ENCODE results near the gene LRRC55.
"Not testable (repeated sequence)": the region's sequence is repeated elsewhere in the genome, so short reads cannot be mapped to it uniquely, and the experiment has no call there.

Gene LRRC55

DNA sequence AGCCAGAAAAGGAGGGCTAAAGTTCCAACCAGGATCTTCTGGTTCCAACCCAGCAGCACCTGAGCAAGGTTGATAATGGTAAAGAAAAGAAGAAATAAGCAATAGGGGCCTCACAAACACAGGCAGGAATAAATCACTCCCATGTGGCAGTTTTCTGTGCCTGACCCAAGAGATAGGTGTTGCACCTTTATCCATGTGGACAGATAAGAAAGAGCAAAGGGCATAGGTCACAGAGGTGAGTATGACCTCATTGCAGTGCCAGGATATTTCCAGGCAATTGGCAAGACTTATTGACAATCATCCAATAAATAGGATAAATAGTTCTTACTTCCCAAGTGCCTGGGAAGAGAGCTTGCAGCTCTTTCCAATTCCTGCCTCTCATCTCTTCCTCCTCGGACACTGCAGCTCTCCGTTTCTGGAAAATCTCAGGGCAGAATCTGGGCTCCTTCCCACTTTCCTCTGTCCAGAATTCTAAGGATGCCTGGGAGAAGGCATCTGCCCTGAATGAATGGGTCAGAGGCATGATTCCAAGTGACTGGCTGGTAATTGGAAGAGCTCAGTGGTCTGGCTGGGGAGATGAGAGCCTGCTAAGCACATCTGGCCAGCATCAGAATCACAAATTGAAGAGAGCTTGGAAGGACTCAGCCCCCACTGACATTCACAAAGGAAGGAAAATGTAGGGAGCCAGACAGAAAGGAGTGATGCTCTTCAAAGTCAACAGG is 14.5 kb upstream of the LRRC55 start:
- DNase-seq (ENCODE audit: low read depth in 1 of 2, low spot score in 1 of 2) = no peak
- TF ChIP-seq JUND (IDR thresholded peaks at IDR 0.05; ENCODE audit: low read depth) = no peak
- in situ Hi-C loops (cut with HindIII; ENCODE audit: low pct_unique_long_range_greater_than_20kb, low sequenced_read_pairs) = no loop called here

DNA sequence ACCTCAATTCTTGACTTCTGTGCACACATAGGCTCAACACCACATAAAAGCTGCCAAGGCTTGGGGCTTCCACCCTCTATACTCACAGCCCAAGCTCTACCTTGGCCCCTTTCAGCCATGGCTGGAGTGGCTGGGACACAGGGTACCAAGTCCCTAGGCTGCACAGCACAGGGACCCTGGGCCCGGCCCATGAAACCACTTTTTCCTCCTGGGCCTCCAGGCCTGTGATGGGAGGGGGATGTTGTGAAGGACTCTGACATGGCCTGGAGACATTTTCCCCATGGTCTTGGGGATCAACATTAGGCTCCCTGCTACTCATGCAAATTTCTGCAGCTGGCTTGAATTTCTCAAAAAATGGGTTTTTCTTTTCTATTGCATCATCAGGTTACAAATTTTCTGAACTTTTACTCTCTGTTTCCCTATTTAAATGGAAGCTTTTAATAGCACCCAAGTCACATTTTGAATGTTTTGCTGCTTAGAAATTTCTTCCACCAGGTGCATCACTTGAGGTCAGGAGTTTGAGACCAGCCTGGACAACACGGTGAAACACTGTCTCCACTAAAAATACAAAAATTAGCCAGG is 11.9 kb upstream of the LRRC55 start:
- DNase-seq (ENCODE audit: low read depth in 1 of 2, low spot score in 1 of 2); in situ Hi-C loops (cut with HindIII; ENCODE audit: low pct_unique_long_range_greater_than_20kb, low sequenced_read_pairs): not testable (repeated sequence)

DNA sequence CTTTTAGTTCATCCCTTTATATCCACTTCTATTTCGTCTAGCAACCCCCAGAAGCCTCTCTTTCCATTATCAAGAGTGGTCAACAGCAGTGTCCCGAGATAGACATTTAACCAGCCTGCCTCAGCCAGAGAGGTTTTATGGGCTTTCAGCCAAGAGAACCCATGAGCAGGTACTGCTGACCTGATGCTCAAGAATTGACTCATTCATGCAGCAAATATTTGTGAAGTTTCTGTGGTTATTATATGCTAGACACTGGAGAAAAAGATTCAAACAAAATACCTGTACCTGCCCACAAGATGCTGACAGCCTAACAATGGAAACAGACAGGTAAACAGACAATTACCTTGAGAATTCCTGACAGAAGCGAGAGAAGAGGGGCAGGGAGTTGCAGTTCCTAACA is 9.7 kb upstream of the LRRC55 start:
- TF ChIP-seq JUND (IDR thresholded peaks at IDR 0.05; ENCODE audit: low read depth) = no peak
- in situ Hi-C loops (cut with HindIII; ENCODE audit: low pct_unique_long_range_greater_than_20kb, low sequenced_read_pairs) = no loop called here
- DNase-seq (ENCODE audit: low read depth in 1 of 2, low spot score in 1 of 2) = no peak

DNA sequence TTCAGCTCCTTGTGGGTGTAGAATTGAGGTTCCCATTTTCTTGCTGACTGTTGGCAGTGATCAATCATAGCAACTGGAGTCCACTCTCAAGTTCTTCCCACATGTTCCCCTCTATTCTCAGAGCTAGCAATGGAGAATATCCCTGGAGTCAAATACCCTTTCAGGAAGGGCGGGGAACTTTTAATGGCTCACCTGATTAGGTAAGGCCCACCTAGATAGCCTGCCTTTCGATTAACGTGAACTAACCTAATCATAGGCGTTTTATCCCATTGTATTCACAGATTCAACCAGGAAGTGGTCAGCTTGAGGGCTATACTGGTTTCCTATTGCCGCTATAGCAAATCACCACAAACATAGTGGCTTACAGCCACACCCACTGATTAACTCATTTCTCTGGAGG is 7.1 kb upstream of the LRRC55 start:
- no peak for DNase-seq (ENCODE audit: low read depth in 1 of 2, low spot score in 1 of 2)
- in situ Hi-C loops (cut with HindIII; ENCODE audit: low pct_unique_long_range_greater_than_20kb, low sequenced_read_pairs) = no loop called here
- TF ChIP-seq JUND (IDR thresholded peaks at IDR 0.05; ENCODE audit: low read depth) = no peak

DNA sequence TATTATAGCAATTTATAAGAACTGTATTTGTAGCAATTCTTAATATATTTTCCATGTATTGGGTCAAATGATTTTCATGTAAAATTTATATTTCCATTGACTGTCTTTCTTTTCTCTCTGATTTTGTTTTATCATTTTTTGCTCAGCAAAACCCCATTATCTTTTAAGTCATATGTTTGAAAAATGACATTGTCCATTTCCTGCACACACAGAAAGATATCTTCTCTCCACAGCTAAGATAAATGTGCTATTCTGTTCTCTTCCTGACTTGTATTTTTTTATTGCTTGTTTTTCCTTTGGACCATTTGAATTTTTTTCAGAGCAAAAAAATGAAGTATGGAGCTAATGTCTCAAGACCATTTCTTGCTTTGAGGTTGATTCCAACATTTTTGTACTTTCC is 6.3 kb upstream of the LRRC55 start:
- in situ Hi-C loops (cut with HindIII; ENCODE audit: low pct_unique_long_range_greater_than_20kb, low sequenced_read_pairs) = no loop called here
- DNase-seq (ENCODE audit: low read depth in 1 of 2, low spot score in 1 of 2) = no peak
- no peak for TF ChIP-seq JUND (IDR thresholded peaks at IDR 0.05; ENCODE audit: low read depth)

DNA sequence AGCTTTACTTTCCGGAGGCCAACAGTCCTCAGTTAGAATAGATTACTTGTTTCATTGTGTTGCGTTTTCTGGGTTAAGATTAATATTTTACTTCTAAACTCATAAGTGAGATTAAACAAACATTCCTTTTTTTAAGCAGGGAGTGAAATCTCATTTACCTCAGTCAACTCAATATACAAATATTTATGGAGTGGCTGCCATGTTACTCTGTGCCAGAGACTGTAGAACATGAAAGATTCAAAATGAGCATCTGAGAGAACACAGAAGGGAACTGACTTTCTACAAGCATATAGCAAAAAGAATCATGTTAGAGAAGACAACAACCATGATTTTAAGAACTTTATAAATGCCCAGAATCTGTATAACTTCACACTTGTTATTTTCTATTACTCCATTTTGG is 3.4 kb upstream of the LRRC55 start:
- TF ChIP-seq JUND (IDR thresholded peaks at IDR 0.05; ENCODE audit: low read depth) = no peak
- DNase-seq (ENCODE audit: low read depth in 1 of 2, low spot score in 1 of 2) = no peak
- in situ Hi-C loops (cut with HindIII; ENCODE audit: low pct_unique_long_range_greater_than_20kb, low sequenced_read_pairs) = no loop called here

DNA sequence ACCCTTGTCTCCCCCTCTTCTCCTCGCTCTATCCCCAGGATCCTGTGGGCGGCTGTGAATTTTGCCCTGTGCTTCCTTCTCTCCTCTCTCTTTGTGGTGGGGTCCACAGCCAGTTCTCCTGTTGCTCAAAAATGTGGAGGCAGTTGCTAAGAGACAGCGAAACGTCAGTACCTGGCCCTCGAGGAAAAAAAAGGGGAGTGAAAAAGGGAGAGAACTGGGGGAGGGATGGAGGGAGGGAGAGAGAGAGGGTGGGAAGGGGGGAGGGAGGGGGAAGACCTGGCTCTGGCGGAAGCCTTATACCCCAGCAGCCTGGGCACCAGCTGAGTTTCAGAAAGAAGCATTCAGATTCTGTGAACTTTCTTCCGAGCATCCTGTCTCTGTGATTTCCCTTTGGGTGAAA is 2.1 kb upstream of the LRRC55 start:
- in situ Hi-C loops (cut with HindIII; ENCODE audit: low pct_unique_long_range_greater_than_20kb, low sequenced_read_pairs) = no loop called here
- no peak for DNase-seq (ENCODE audit: low read depth in 1 of 2, low spot score in 1 of 2)
- TF ChIP-seq JUND (IDR thresholded peaks at IDR 0.05; ENCODE audit: low read depth) = no peak

DNA sequence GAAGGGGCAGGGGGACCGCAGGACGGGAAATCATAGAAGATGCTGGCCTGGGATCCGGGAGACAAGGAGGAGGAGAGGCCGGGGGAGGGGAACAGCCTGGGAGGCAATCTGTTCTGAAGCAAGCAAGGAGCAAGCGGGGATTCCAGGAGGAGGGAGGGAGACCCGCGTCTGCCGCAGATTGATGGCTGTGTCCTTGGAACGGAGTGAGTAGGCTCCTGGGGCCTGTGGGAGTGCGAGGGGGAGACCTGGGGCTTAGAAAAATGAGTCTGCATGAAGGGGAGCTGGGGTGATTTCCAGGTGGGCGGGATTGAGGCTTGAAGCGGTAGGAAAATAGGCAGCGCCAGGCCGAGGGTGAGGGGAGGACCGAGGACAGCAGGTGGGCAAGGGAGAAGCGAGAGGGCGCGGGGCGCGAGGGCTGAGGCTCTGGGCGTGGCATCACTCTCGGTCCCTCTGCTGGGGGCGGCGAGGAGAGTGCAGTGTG is 1.6 kb upstream of the LRRC55 start:
- in situ Hi-C loops (cut with HindIII; ENCODE audit: low pct_unique_long_range_greater_than_20kb, low sequenced_read_pairs) = no loop called here
- no peak for TF ChIP-seq JUND (IDR thresholded peaks at IDR 0.05; ENCODE audit: low read depth)
- no peak for DNase-seq (ENCODE audit: low read depth in 1 of 2, low spot score in 1 of 2)

DNA sequence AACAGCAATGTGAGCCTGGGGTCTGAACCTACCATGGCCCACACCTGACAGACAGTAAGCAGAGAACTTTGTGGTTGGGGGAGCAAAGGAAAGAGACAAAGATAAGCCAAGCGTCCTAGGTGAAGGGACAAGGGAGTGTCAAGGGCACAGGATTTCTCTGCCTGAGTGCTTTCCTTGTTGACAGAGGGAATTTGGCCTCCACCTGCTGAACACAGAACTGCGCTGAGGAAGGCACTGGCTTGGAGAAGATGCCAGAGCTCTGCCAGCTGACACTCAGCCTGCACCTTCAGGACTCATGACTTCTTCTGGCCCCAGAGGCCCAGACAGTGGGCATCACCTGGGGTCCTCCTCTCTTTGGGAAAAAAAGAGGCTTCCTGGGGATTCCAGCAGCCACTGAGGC is 789 bp upstream of the LRRC55 start:
- TF ChIP-seq JUND (IDR thresholded peaks at IDR 0.05; ENCODE audit: low read depth) = no peak
- in situ Hi-C loops (cut with HindIII; ENCODE audit: low pct_unique_long_range_greater_than_20kb, low sequenced_read_pairs) = no loop called here
- DNase-seq (ENCODE audit: low read depth in 1 of 2, low spot score in 1 of 2) = no peak

DNA sequence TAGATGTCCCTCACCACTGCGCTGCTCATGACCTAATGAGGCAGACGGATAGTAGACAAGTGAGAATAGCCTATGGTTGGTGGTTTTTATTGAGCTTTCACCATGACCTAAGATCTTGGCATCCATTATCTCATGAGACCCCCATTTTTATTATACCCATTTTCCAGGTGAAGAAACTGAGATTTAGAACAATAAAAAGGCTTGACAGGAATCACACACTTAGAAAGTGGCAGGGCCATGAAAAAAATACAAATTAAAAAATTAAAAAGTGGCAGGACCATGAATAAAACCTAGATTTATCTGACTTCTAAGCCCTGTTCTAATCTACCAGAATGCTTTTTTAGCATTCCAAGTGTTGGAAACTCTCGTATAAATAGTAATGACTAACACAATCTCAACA is 1.1 kb downstream of the LRRC55 start:
- in situ Hi-C loops (cut with HindIII; ENCODE audit: low pct_unique_long_range_greater_than_20kb, low sequenced_read_pairs) = no loop called here
- DNase-seq (ENCODE audit: low read depth in 1 of 2, low spot score in 1 of 2) = no peak
- TF ChIP-seq JUND (IDR thresholded peaks at IDR 0.05; ENCODE audit: low read depth) = no peak

DNA sequence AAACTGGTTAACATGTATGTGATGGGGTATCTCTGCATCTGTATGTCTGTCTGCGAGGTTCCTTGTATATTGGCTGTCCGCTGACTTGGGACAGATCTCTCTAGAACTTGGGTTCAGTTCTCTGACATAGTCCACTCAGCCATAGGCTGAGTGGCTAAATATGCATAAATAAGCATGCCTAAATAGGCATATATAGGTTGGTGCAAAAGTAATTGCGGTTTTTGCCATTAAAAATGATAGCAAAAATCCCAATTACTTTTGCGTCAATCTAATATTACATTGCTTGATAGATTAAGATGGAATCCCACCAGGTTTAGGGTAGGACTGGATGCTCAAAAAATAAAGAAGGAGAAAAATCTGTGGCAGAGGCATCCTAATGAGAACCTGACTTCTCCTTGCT is 8.8 kb downstream of the LRRC55 start:
- TF ChIP-seq JUND (IDR thresholded peaks at IDR 0.05; ENCODE audit: low read depth) = no peak

DNA sequence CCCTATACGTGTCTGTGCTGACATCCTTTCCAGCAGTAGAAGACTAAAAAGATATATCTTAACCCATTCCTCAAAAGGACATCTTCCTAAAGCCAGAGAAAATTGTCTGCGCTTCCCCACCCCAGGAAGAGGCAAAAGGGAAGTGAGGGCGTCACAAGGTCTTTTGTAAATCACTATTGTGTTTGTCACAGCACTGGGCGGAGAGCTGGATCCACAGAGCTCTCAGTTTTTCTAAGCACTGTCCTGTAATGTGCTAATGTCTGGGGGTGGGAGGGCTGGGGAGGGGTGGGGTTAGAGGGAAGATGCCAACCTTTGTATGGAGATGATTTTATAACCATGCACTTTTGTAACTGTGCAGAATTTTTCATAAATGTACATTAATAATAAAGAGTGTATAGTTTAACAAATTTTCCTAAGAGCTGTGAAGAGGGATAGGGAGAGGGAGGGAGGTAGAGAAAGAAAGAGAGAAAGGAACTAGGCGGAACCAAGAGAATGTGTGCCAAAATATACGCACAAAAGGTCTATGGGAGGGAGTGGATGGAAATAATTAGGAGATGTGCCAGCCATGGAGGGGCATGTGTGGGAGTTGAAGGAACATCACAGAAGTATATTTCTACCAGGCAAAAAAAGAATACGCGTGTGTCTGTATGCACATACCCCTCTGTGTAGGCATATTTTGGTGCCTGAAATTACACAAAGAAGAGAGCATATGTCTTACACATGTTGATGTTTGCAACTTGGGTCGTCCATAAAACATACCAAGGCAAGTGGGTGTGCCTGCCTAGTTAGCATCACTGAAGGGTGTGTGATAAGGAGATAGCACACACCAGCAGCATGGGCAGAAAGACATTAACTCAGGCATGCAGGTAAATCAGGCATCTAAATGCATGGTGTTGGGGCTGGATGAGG is 9.8 kb downstream of the LRRC55 start:
- DNase-seq (ENCODE audit: low read depth in 1 of 2, low spot score in 1 of 2) = no peak
- in situ Hi-C loops (cut with HindIII; ENCODE audit: low pct_unique_long_range_greater_than_20kb, low sequenced_read_pairs) = no loop called here
- no peak for TF ChIP-seq JUND (IDR thresholded peaks at IDR 0.05; ENCODE audit: low read depth)

More for the DNA sequence above, 8.8 kb downstream of the LRRC55 start:
- in situ Hi-C loops (cut with HindIII; ENCODE audit: low pct_unique_long_range_greater_than_20kb, low sequenced_read_pairs) = no loop called here
- DNase-seq (ENCODE audit: low read depth in 1 of 2, low spot score in 1 of 2) = no peak

DNA sequence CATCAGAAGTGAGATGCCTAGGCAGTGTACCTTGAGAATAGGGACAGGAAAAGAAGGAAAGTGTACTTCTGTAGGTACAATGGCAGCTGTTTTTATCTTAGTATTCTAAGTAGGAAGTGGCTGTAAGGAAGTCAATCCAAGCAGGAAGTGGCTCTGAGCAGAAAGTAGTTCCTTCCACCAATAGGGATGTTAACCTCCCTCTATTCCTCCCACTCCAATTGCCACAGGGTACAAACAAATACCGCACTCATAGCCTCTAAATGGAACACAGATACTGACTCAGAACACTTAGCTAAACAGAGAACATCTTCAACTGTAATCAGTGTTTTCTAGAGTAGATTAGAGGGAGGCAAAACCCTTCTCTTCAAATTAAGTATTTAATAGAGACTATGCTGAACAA is 10.6 kb downstream of the LRRC55 start:
- DNase-seq (ENCODE audit: low read depth in 1 of 2, low spot score in 1 of 2) = no peak
- in situ Hi-C loops (cut with HindIII; ENCODE audit: low pct_unique_long_range_greater_than_20kb, low sequenced_read_pairs) = no loop called here
- no peak for TF ChIP-seq JUND (IDR thresholded peaks at IDR 0.05; ENCODE audit: low read depth)
